Panc1 (cell line): ENCODE results near the gene NHP2. TPM values are rescaled to one million over a fixed set of nuclear protein-coding genes. Genes with fewer than 3 reads are reported as not detected.

Experiments used
- ATAC-seq: fragments of 200-7000 bp; cut with Tn5 transposase; 2 replicates; pipeline ENCODE4 v1.9.1; 2020; ENCODE audit warnings: mild to moderate bottlenecking, moderate library complexity
- BruUV-seq: library from RNA; stranded (reverse); fragments of 400-500 nt; replicated peaks from 2 replicates; lab custom pipeline; 2021; lab: Mats Ljungman, UMichigan
- CTCF ChIA-PET: fragments of 300-600 bp; sonication (Branson Sonifier 250); formaldehyde crosslinking; loops from one replicate; lab custom pipeline; 2022; ENCODE audit warnings: antibody characterized with exemption; lab: Charles Lee
- POLR2A ChIA-PET: fragments of 300-600 bp; sonication (Branson Sonifier 250); formaldehyde crosslinking; loops from one replicate; lab custom pipeline; 2022; ENCODE audit warnings: antibody characterized with exemption; lab: Charles Lee
- DNase-seq: peaks from one replicate; pipeline ENCODE4 v3.0.0-alpha.2; 2010; ENCODE audit warnings: low read depth, low spot score
- H3K27ac ChIP-seq: 2 replicates; pipeline ENCODE4 v1.5.1; 2011; ENCODE audit warnings: mild to moderate bottlenecking, low read length, inconsistent platforms
- H3K27me3 ChIP-seq: fragments of 200-500 bp; sonication (Bioruptor generic); 2 replicates; pipeline ENCODE4 v1.6.0; 2014; ENCODE audit warnings: low read length, inconsistent platforms; ENCODE audit not compliant: control insufficient read depth, insufficient read depth
- H3K36me3 ChIP-seq: fragments of 200-500 bp; sonication (Bioruptor generic); 2 replicates; pipeline ENCODE4 v1.5.1; 2014; ENCODE audit warnings: inconsistent platforms, mild to moderate bottlenecking, low read length, moderate library complexity; ENCODE audit not compliant: control insufficient read depth, insufficient read depth
- H3K4me1 ChIP-seq: 2 replicates; pipeline ENCODE4 v1.5.1; 2011; ENCODE audit warnings: inconsistent platforms, mild to moderate bottlenecking, low read length, moderate library complexity; ENCODE audit not compliant: control insufficient read depth, insufficient read depth
- H3K4me3 ChIP-seq, 2 experiments: 2 replicates each; pipeline ENCODE4 v1.5.1; 2011 to 2012; ENCODE audit warnings: low read depth in 2 of 2, low read length in 2 of 2, mild to moderate bottlenecking in 2 of 2, inconsistent platforms in 1 of 2, moderate library complexity in 1 of 2
- H3K9me3 ChIP-seq: fragments of 200-500 bp; sonication (Bioruptor generic); 2 replicates; pipeline ENCODE4 v1.5.1; 2014; ENCODE audit warnings: low read depth, mild to moderate bottlenecking, inconsistent platforms, low read length, moderate library complexity; ENCODE audit not compliant: control insufficient read depth, insufficient read depth
- CTCF ChIP-seq: fragments of 450-650 bp; IDR thresholded peaks from 2 replicates; pipeline ENCODE4 v1.5.1; 2017; ENCODE audit warnings: mild to moderate bottlenecking
- POLR2AphosphoS5 ChIP-seq: IDR thresholded peaks from 2 replicates; pipeline ENCODE4 v1.6.1; 2012; ENCODE audit warnings: mild to moderate bottlenecking, low read depth, low read length, moderate library complexity
- REST ChIP-seq, 2 experiments: IDR thresholded peaks; 2 replicates each; pipeline ENCODE4 v1.6.1; 2011 to 2012; ENCODE audit warnings: low read depth in 2 of 2, control low read depth in 1 of 2, low read length in 1 of 2, mild to moderate bottlenecking in 1 of 2, moderate library complexity in 1 of 2; ENCODE audit not compliant: insufficient read depth in 1 of 2
- SIN3A ChIP-seq: IDR thresholded peaks from 2 replicates; pipeline ENCODE4 v1.6.1; 2012; ENCODE audit warnings: low read depth, mild to moderate bottlenecking, low read length, moderate library complexity, borderline replicate concordance; ENCODE audit not compliant: insufficient read depth
- TCF7L2 ChIP-seq: IDR thresholded peaks from 2 replicates; pipeline ENCODE4 v1.6.1; 2011; ENCODE audit warnings: mild to moderate bottlenecking, low read depth, low read length, inconsistent platforms
- in situ Hi-C: cut with HindIII; loops from 2 replicates; pipeline ENCODE4 v1.10.0; 2016; ENCODE audit warnings: low sequenced_read_pairs, low pct_unique_long_range_greater_than_20kb
- intact Hi-C: fragments of 100-400 bp; cut with micrococcal nuclease; formaldehyde crosslinking; loops from one replicate; pipeline ENCODE4 v1.10.0; 2022; ENCODE audit not compliant: unreplicated experiment
- total RNA-seq: library from RNA; stranded (reverse); gene quantifications from one replicate; pipeline ENCODE4 v1.2.1, GENCODE V29; 2021; ENCODE audit not compliant: unreplicated experiment

The NHP2 gene
- total RNA-seq, 1 experiment from 2014 or later: 239 TPM

GRCh38 chr5:178136990-178137389 is 16.7 kb downstream of the NHP2 start:
- Histone ChIP-seq H3K27ac (no peak overlapping the region), H3K4me1 (no peaks in the 10 kb centered on the region), H3K9me3 (no peaks in the 10 kb centered on the region), H3K36me3 (no peaks in the 10 kb centered on the region), H3K27me3 (no peaks in the 10 kb centered on the region), H3K4me3 (no peak overlapping the region)
- intact Hi-C loops: no loop called here
- TF ChIP-seq POLR2AphosphoS5: no peak
- no peak for TF ChIP-seq TCF7L2
- no peak for TF ChIP-seq REST (IDR thresholded peaks at IDR 0.05; ENCODE audit: insufficient read depth in 1 of 2, low read depth in 2 of 2, low read length in 1 of 2)
- no peak for TF ChIP-seq SIN3A
- no peak for TF ChIP-seq CTCF
- DNase-seq (no peak), ATAC-seq (no peak)
- in situ Hi-C loops: no loop called here
- TSS peak; percentile 4 for BruUV-seq
- CTCF ChIA-PET: no interaction called here
- POLR2A ChIA-PET: no interaction called here

GRCh38 chr5:178131446-178131996 is 22.2 kb downstream of the NHP2 start:
- BruUV-seq: TSS peak; percentile 87
- H3K27ac ChIP-seq: peak overlapping the region; percentile 87
- ATAC-seq: no peak
- intact Hi-C loops (no loop called here), in situ Hi-C loops (no loop called here)
- ChIA-PET POLR2A (no interaction called here), CTCF (no interaction called here)
- no peaks in the 10 kb centered on the region; the same call in none of the 2 replicates for H3K4me1 ChIP-seq
- DNase-seq: no peak
- TF ChIP-seq TCF7L2 (no peak), CTCF (no peak), POLR2AphosphoS5 (no peak), REST (IDR thresholded peaks at IDR 0.05; ENCODE audit: insufficient read depth in 1 of 2, low read depth in 2 of 2, low read length in 1 of 2) (no peak), SIN3A (no peak)
- H3K27me3 ChIP-seq: no peaks in the 10 kb centered on the region
- H3K4me3 ChIP-seq: peak overlapping the region; percentile 66 to 84
- H3K9me3 ChIP-seq: no peaks in the 10 kb centered on the region
- H3K36me3 ChIP-seq: no peaks in the 10 kb centered on the region; the same call in 1 of the 2 replicates
